GM18507 (cell line): ENCODE measurements around the gene EPHA1.

Source experiments
- DNase-seq: peaks from one replicate; pipeline ENCODE4 v3.0.0; 2011; ENCODE audit warnings: low read depth; ENCODE audit not compliant: insufficient read length; ENCODE audit errors: extremely low spot score
- FAIRE-seq: peaks from 2 replicates; lab custom pipeline; 2011; peaks lifted over from hg19 to GRCh38; lab: Jason Lieb, UNC

The EPHA1 gene

GRCh38 chr7:143391462-143392404, 16.9 kb downstream of the EPHA1 start:
- FAIRE-seq (no peak), DNase-seq (no peak)

- DNase-seq (no peak), FAIRE-seq (no peak)
Observed at GRCh38 chr7:143390773-143391317, 17.8 kb downstream of the EPHA1 start.

GRCh38 chr7:143390104-143390772, 18.4 kb downstream of the EPHA1 start:
- FAIRE-seq, result no peak

GRCh38 chr7:143389316-143390103, 19.1 kb downstream of the EPHA1 start:
- FAIRE-seq, result no peak

More at GRCh38 chr7:143390104-143390772, 18.4 kb downstream of the EPHA1 start:
- DNase-seq, result no peak

GRCh38 chr7:143388491-143389101, 20.1 kb downstream of the EPHA1 start:
- DNase-seq (no peak), FAIRE-seq (no peak)

More at GRCh38 chr7:143389316-143390103, 19.1 kb downstream of the EPHA1 start:
- DNase-seq, result no peak

- DNase-seq, result no peak
- FAIRE-seq, result no peak
Observed at GRCh38 chr7:143388051-143388450, 20.6 kb downstream of the EPHA1 start.

GRCh38 chr7:143387156-143387975, 21.3 kb downstream of the EPHA1 start:
- DNase-seq (no peak), FAIRE-seq (no peak)

GRCh38 chr7:143385891-143386781, 22.5 kb downstream of the EPHA1 start:
- DNase-seq, result no peak
- FAIRE-seq, result no peak

GRCh38 chr7:143384661-143385631, 23.7 kb downstream of the EPHA1 start:
- FAIRE-seq, result no peak

GRCh38 chr7:143384148-143384547, 24.5 kb downstream of the EPHA1 start:
- DNase-seq (no peak), FAIRE-seq (no peak)

More at GRCh38 chr7:143384661-143385631, 23.7 kb downstream of the EPHA1 start:
- DNase-seq, result no peak

- no peak for FAIRE-seq
- DNase-seq, result no peak
Observed at GRCh38 chr7:143383642-143383957, 25.1 kb downstream of the EPHA1 start.

GRCh38 chr7:143382791-143383641, 25.6 kb downstream of the EPHA1 start:
- DNase-seq, result no peak
- FAIRE-seq, result no peak

GRCh38 chr7:143382126-143382790, 26.4 kb downstream of the EPHA1 start:
- FAIRE-seq, result no peak
- DNase-seq, result no peak

- DNase-seq (peak; percentile 26), FAIRE-seq (no peak)
Observed at GRCh38 chr7:143381427-143382125, 27.1 kb downstream of the EPHA1 start.
